HG02610 (cell line): Measurements from ENCODE around the gene TPCN2.

ENCODE experiments used
- ATAC-seq: cut with Tn5 transposase; IDR thresholded peaks from one replicate; pipeline ENCODE4 v1.9.1; 2021; ENCODE audit warnings: mild to moderate bottlenecking, moderate library complexity; ENCODE audit not compliant: unreplicated experiment

The TPCN2 gene

GRCh38 chr11:69091638-69092165 lies 43.0 kb downstream of the TPCN2 start:
- no peak for ATAC-seq

GRCh38 chr11:69092263-69092662 lies 43.5 kb downstream of the TPCN2 start:
- ATAC-seq, result no peak

GRCh38 chr11:69093106-69093505 lies 44.4 kb downstream of the TPCN2 start:
- ATAC-seq, result no peak

GRCh38 chr11:69094111-69094914 lies 45.6 kb downstream of the TPCN2 start:
- no peak for ATAC-seq

GRCh38 chr11:69094915-69095290 lies 46.2 kb downstream of the TPCN2 start:
- ATAC-seq, result no peak

GRCh38 chr11:69095300-69095699 lies 46.6 kb downstream of the TPCN2 start:
- no peak for ATAC-seq

- no peak for ATAC-seq
Observed at GRCh38 chr11:69096473-69096872, 47.7 kb downstream of the TPCN2 start.

GRCh38 chr11:69097263-69097662 lies 48.5 kb downstream of the TPCN2 start:
- no peak for ATAC-seq

GRCh38 chr11:69099180-69099579 lies 50.4 kb downstream of the TPCN2 start:
- ATAC-seq, result no peak

GRCh38 chr11:69100454-69101114 lies 51.9 kb downstream of the TPCN2 start:
- ATAC-seq, result no peak

- ATAC-seq, result peak; percentile 61
Observed at GRCh38 chr11:69101115-69101791, 52.5 kb downstream of the TPCN2 start.

GRCh38 chr11:69101792-69102695 lies 53.3 kb downstream of the TPCN2 start:
- no peak for ATAC-seq

GRCh38 chr11:69102732-69103615 lies 54.2 kb downstream of the TPCN2 start:
- ATAC-seq, result no peak

GRCh38 chr11:69104212-69104855 lies 55.6 kb downstream of the TPCN2 start:
- no peak for ATAC-seq

- ATAC-seq, result no peak
Observed at GRCh38 chr11:69104856-69105395, 56.2 kb downstream of the TPCN2 start.

- no peak for ATAC-seq
Observed at GRCh38 chr11:69105461-69106030, 56.8 kb downstream of the TPCN2 start.

GRCh38 chr11:69106031-69106811 lies 57.5 kb downstream of the TPCN2 start:
- no peak for ATAC-seq

- ATAC-seq, result no peak
Observed at GRCh38 chr11:69107413-69107812, 58.7 kb downstream of the TPCN2 start.
